RWPE1 (cell line): ENCODE data around the gene JAK1.

Experiments
- CTCF ChIA-PET: fragments of 350-600 bp; sonication (Branson Sonifier 250); formaldehyde crosslinking; extraction: SDS; loops from one replicate; lab custom pipeline; 2021; lab: Yijun Ruan, JAX
- POLR2A ChIA-PET: fragments of 400-600 bp; formaldehyde crosslinking; extraction: SDS; loops from one replicate; lab custom pipeline; 2020; ENCODE audit warnings: antibody characterized with exemption; ENCODE audit not compliant: low non-redundant PET; lab: Yijun Ruan, JAX
- DNase-seq: peaks from one replicate; pipeline ENCODE4 v3.0.0; 2012; ENCODE audit warnings: low spot score
- H3K27ac ChIP-seq: fragments of 450-650 bp; 2 replicates; pipeline ENCODE4 v1.5.1; 2017
- CTCF ChIP-seq: fragments of 450-650 bp; conservative IDR thresholded peaks from 2 replicates; pipeline ENCODE4 v1.5.1; 2017; ENCODE audit warnings: low read depth, mild to moderate bottlenecking

The JAK1 gene

GRCh38 chr1:64973061-64973647 is 6.8 kb upstream of the JAK1 start:
- ChIA-PET POLR2A (no interaction called here), CTCF (no interaction called here)
- no peak for DNase-seq
- TF ChIP-seq CTCF: no peak
- H3K27ac ChIP-seq: no peak overlapping the region

- H3K27ac ChIP-seq: no peak overlapping the region
- no peak for DNase-seq
- ChIA-PET POLR2A (no interaction called here), CTCF (interaction anchor here (0.7 kb wide), 1 partner anchor 89 kb away, joined by 3 read pairs; no protein-coding TSS in a partner anchor)
- no peak for TF ChIP-seq CTCF
Observed at GRCh38 chr1:64969305-64970046, 3.1 kb upstream of the JAK1 start.

GRCh38 chr1:64967381-64967780 is 1.0 kb upstream of the JAK1 start:
- DNase-seq: no peak
- CTCF ChIA-PET: no interaction called here
- TF ChIP-seq CTCF: no peak
- no peak overlapping the region for H3K27ac ChIP-seq
- POLR2A ChIA-PET: interaction anchor here (0.5 to 1.0 kb wide), 2 partner anchors 35 to 453 kb away, joined by 3 to 5 read pairs; no protein-coding TSS in a partner anchor

GRCh38 chr1:64965366-64966157 is 787 bp downstream of the JAK1 start:
- peak overlapping the region; percentile 71 for H3K27ac ChIP-seq
- POLR2A ChIA-PET: no interaction called here
- DNase-seq: peak; percentile 52
- CTCF ChIA-PET: interaction anchor here (0.6 kb wide), 1 partner anchor 36 kb away, joined by 3 read pairs; no protein-coding TSS in a partner anchor
- no peak for TF ChIP-seq CTCF

GRCh38 chr1:64963466-64963865 is 2.9 kb downstream of the JAK1 start:
- no peak for DNase-seq
- CTCF ChIA-PET: no interaction called here
- no peak overlapping the region for H3K27ac ChIP-seq
- TF ChIP-seq CTCF: no peak
- POLR2A ChIA-PET: no interaction called here

GRCh38 chr1:64962441-64962840 is 3.9 kb downstream of the JAK1 start:
- TF ChIP-seq CTCF: no peak
- ChIA-PET POLR2A (no interaction called here), CTCF (no interaction called here)
- no peak for DNase-seq
- H3K27ac ChIP-seq: no peak overlapping the region
